Pancreas (tissue), 10 donors: Measurements from ENCODE around the gene GOLGA6L7. TPM values are rescaled to one million over a fixed set of nuclear protein-coding genes. Genes with fewer than 3 reads are reported as not detected.
A peak's percentile ranks its signal among the peaks of the same experiment; 100 is the strongest.

Experiments
- ATAC-seq, 4 donors: fragments of 200-7000 bp; cut with Tn5 transposase; one replicate each; pipeline versions ENCODE4 v1.8.0 to v1.9.1; 2020; ENCODE audit warnings: mild to moderate bottlenecking in 4 of 4, moderate library complexity in 4 of 4
- DNase-seq, 6 donors: peaks; one replicate each; pipeline ENCODE4 v3.0.0-alpha.2; 2020
- FAIRE-seq: peaks from 2 replicates; lab custom pipeline; 2012; peaks lifted over from hg19 to GRCh38; lab: Jason Lieb, UNC
- H3K27ac ChIP-seq, 4 donors: fragments of 200-600 bp; sonication (generic); 1 replicate in 3 of 4; 2 replicates in 1 of 4; pipeline versions ENCODE4 v1.5.0 to v1.8.0; 2020
- H3K27me3 ChIP-seq, 4 donors: fragments of 200-600 bp; one replicate each; pipeline ENCODE4 v1.8.0; 2021
- H3K36me3 ChIP-seq, 3 donors: fragments of 200-600 bp; sonication (generic) in 1 of 3; one replicate each; pipeline versions ENCODE4 v1.5.0 to v1.8.0; 2020 to 2021
- H3K4me1 ChIP-seq, 3 donors: fragments of 200-600 bp; one replicate each; pipeline ENCODE4 v1.8.0; 2021
- H3K4me3 ChIP-seq, 4 donors: fragments of 200-600 bp; sonication (generic) in 2 of 4; one replicate each; pipeline versions ENCODE4 v1.5.0 to v1.8.0; 2020 to 2021
- H3K9me3 ChIP-seq, 4 donors: fragments of 200-600 bp; one replicate each; pipeline ENCODE4 v1.8.0; 2021
- WGBS, 2 donors: extraction: QIAGEN DNeasy Blood & Tissue Kit; methylation state at CpG; one replicate each; pipeline ENCODE4 v1.1.7; 2013; 5-methylcytosine and 5-hydroxymethylcytosine counted together
- intact Hi-C, 3 donors: fragments of 100-400 bp; cut with DNase I; formaldehyde crosslinking; loops; one replicate each; pipeline versions ENCODE4 v1.11.1 to v1.14.2; 2022
- polyA plus RNA-seq, 2 donors: library from polyadenylated mRNA; stranded (reverse); fragments of 200-250 nt; gene quantifications; one replicate each; pipeline ENCODE4 v1.2.3, GENCODE V29; 2013
- total RNA-seq, 6 donors: library from RNA; stranded (reverse); fragmentation: NEBNext Ultra II Directional in 4 of 6; extraction: Animal tissue kit (Norgen Biotek cat#: 25700) in 4 of 6; gene quantifications; one replicate each; pipeline versions ENCODE4 v1.2.1 to v1.2.4, GENCODE V29; 2021 to 2023
- TF ChIP-seq, protein P1 (sequence below), 4 donors: fragments of 200-600 bp; sonication (generic) in 3 of 4; IDR thresholded peaks; one replicate each; pipeline versions ENCODE4 v1.5.0 to v1.8.0; 2021; ENCODE audit warnings: antibody characterized with exemption in 4 of 4
- donor health status: healthy with polysubstance abuse.
- donor health status: DM: no; HTN: no; CAD: no; lungs with moderate emphysema.
- donor health status: DM: no; HTN: no; CAD: no.
- donor health status: control.
- donor health status: control.
- donor health status: Bipolar disorder and iron deficiency.
- donor health status: DM: yes; HTN: yes; CAD: no.
- donor health status: DM: no; HTN: no; CAD: no.
- donor health status: DM: no; HTN: no; CAD: no.
- donor health status: DM: yes; HTN: yes; CAD: no.

GOLGA6L7 gene
- total and polyA plus RNA-seq, 8 donors = not detected

DNA sequence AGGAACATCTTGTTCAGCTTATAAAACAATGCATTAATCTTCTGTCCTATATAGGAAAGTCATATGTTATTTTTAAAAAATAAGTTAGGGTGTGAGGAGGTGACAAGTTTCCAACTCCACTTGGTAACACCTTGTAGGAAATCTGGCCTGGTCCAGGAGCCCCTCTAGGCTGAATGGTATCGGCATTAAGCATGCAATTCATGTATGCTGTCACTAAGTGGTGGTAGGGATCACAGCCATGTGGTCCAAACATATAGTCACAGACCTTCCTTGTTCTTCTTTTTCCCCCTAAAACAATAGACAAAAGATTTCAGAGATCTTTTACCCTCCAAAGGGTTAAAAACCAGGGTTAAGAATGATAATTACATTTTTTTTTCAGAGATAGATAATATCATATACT, 33.2 kb upstream of the GOLGA6L7 start:
- DNase-seq = no peak
- Histone ChIP-seq H3K4me3 (no peak overlapping the region), H3K27ac (peak overlapping the region in 2 of 4 donors; percentile 33 to 41), H3K27me3 (no peaks in the 10 kb centered on the region), H3K9me3 (no peaks in the 10 kb centered on the region), H3K36me3 (no peaks in the 10 kb centered on the region), H3K4me1 (peaks cover 0 to 7% (median 0%) of the 10 kb centered on the region in 3 donors)
- TF ChIP-seq, protein P1, sequence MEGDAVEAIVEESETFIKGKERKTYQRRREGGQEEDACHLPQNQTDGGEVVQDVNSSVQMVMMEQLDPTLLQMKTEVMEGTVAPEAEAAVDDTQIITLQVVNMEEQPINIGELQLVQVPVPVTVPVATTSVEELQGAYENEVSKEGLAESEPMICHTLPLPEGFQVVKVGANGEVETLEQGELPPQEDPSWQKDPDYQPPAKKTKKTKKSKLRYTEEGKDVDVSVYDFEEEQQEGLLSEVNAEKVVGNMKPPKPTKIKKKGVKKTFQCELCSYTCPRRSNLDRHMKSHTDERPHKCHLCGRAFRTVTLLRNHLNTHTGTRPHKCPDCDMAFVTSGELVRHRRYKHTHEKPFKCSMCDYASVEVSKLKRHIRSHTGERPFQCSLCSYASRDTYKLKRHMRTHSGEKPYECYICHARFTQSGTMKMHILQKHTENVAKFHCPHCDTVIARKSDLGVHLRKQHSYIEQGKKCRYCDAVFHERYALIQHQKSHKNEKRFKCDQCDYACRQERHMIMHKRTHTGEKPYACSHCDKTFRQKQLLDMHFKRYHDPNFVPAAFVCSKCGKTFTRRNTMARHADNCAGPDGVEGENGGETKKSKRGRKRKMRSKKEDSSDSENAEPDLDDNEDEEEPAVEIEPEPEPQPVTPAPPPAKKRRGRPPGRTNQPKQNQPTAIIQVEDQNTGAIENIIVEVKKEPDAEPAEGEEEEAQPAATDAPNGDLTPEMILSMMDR (IDR thresholded peaks at IDR 0.05) = no peak
- no peak for ATAC-seq
- intact Hi-C loops = no loop called here
- no peak for FAIRE-seq
- 92 to 95% methylated on average over 1 of the region's 1 CpG for WGBS, 2 donors

DNA sequence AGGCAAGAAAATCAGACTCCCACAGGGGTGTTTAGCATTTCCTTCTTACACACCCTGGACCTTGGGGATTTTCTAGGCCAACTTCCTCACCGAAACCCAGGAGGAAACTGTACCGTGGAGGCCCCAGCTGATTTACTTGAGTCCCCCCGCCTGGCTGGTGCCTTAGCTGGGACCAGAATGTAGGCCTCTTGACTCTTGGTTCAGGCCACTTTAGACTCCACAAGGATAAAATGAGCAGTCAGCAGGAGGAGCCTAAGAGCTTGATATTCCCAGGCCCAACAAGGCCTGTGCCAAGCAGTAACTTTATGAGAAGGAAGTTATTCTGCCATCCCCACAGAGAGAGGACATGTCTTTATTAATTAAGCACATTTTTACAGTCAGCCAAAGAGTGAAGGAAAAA, 32.7 kb upstream of the GOLGA6L7 start:
- DNase-seq = no peak

DNA sequence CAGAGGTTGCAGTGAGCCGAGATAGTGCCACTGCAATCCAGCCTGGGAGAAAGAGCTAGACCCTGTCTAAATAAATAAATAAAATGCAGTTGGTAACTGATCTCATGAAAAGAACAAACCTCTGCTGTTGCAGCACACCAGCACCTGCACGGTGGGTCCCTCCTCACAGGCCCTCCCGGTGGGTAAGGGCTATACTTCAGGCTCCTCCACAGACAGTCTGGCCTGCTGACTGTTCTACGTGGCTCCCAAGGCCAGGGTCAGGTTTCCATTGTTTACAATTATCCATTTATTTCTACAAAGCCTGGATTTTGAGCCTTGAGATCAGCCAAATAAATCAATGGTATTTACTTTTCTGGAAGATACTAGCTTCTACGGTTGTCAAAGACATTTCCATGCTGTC, 32.2 kb upstream of the GOLGA6L7 start:
- no peak for DNase-seq
- TF ChIP-seq, protein P1 (IDR thresholded peaks at IDR 0.05) = no peak
- peak in 3 of 4 donors; percentile 29 to 63 (median 54) for ATAC-seq
- H3K36me3 ChIP-seq = no peaks in the 10 kb centered on the region
- peak overlapping the region in 2 of 4 donors; percentile 33 to 41 for H3K27ac ChIP-seq
- intact Hi-C loops = no loop called here
- H3K9me3 ChIP-seq = no peaks in the 10 kb centered on the region
- H3K27me3 ChIP-seq = no peaks in the 10 kb centered on the region
- WGBS, 2 donors = 45 to 55% methylated on average over 5 of the region's 5 CpGs
- FAIRE-seq = no peak
- no peak overlapping the region for H3K4me3 ChIP-seq
- peaks cover 0 to 7% (median 0%) of the 10 kb centered on the region in 3 donors for H3K4me1 ChIP-seq

More for the DNA sequence above, 32.7 kb upstream of the GOLGA6L7 start:
- H3K36me3 ChIP-seq = no peaks in the 10 kb centered on the region
- H3K4me1 ChIP-seq = peaks cover 0 to 7% (median 0%) of the 10 kb centered on the region in 3 donors
- H3K9me3 ChIP-seq = no peaks in the 10 kb centered on the region
- H3K4me3 ChIP-seq = no peak overlapping the region
- ATAC-seq (peak; percentile 25 to 75 (median 51)), FAIRE-seq (no peak)
- 54 to 61% methylated on average over 3 of the region's 3 CpGs for WGBS, 2 donors
- H3K27ac ChIP-seq = peak overlapping the region in 2 of 4 donors; percentile 33 to 41
- H3K27me3 ChIP-seq = no peaks in the 10 kb centered on the region
- intact Hi-C loops = no loop called here
- TF ChIP-seq, protein P1 (IDR thresholded peaks at IDR 0.05) = no peak

DNA sequence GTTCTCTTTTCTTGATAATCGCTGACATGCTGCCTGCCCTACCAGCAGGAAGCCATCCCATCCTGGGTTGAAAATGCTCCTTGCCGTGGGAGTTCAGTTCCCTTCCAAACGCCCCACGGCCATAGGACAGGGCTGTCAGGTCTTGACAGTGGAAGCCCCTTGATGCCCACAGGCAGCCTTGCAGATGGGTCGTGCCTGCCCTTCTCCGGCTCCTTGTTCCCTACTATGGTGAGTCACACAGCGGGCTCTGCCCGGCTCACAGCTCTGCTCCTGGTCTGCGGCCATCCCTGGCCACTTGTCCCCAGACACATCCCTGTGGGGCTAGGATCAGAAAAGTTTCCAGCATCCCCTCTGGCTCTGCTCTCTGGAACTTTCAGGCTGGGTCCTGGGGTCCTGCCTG, 31.1 kb upstream of the GOLGA6L7 start:
- TF ChIP-seq, protein P1 (IDR thresholded peaks at IDR 0.05) = no peak
- Histone ChIP-seq H3K36me3 (no peaks in the 10 kb centered on the region), H3K4me1 (peaks cover 0 to 7% (median 0%) of the 10 kb centered on the region in 3 donors), H3K4me3 (no peak overlapping the region), H3K9me3 (no peaks in the 10 kb centered on the region), H3K27me3 (no peaks in the 10 kb centered on the region), H3K27ac (no peak overlapping the region)
- ATAC-seq (no peak), FAIRE-seq (no peak), DNase-seq (no peak)
- WGBS, 2 donors = 91% methylated on average over 9 of the region's 9 CpGs
- intact Hi-C loops = no loop called here

DNA sequence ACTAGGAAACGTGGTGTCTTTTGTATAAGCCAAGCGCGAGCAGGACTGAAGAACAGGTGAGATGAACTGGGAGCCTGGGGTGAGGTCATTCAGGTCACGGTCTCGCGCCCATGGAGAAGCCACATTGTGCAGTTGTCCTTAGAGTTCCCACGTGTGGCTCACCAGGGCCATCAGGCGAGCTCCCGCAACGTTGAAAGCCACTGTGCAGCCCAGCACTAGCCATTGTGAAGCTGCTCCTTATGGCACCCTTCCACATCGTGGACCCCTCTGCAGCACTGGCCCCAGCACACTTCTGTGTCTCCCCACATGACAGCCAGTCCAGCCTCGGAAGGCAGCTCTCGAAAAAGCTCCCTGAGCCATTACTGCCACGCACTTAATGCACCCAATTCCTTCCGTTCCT, 29.8 kb upstream of the GOLGA6L7 start:
- intact Hi-C loops = no loop called here
- no peak overlapping the region for H3K4me3 ChIP-seq
- no peaks in the 10 kb centered on the region for H3K9me3 ChIP-seq
- no peak overlapping the region for H3K27ac ChIP-seq
- no peaks in the 10 kb centered on the region for H3K27me3 ChIP-seq
- no peaks in the 10 kb centered on the region for H3K36me3 ChIP-seq
- 86 to 93% methylated on average over 15 of the region's 15 CpGs for WGBS, 2 donors
- DNase-seq (no peak), ATAC-seq (no peak), FAIRE-seq (no peak)
- TF ChIP-seq, protein P1 (IDR thresholded peaks at IDR 0.05) = no peak
- peaks cover 0 to 10% (median 5%) of the 10 kb centered on the region in 3 donors for H3K4me1 ChIP-seq
